GM18858 (cell line): ENCODE results near the gene SCT.
"Not testable (repeated sequence)": the region's sequence is repeated elsewhere in the genome, so short reads cannot be mapped to it uniquely, and the experiment has no call there.

ENCODE experiments used
- ATAC-seq: cut with Tn5 transposase; IDR thresholded peaks from one replicate; pipeline ENCODE4 v1.9.1; 2021; ENCODE audit not compliant: unreplicated experiment

SCT gene

GRCh38 chr11:626475-627307, at the start of gene SCT:
Gene SCT, minus strand, starts transcription at chr11:627181. Its CDS starts 38 bp downstream, at chr11:627143.
- no peak for ATAC-seq

- no peak for ATAC-seq
Observed at GRCh38 chr11:674406-674805, 47.4 kb upstream of the SCT start.

- no peak for ATAC-seq
Observed at GRCh38 chr11:673866-674265, 46.9 kb upstream of the SCT start.

GRCh38 chr11:665704-666281, 38.8 kb upstream of the SCT start:
- ATAC-seq = no peak

- no peak for ATAC-seq
Observed at GRCh38 chr11:665062-665703, 38.2 kb upstream of the SCT start.

- ATAC-seq = no peak
Observed at GRCh38 chr11:662689-663274, 35.8 kb upstream of the SCT start.

GRCh38 chr11:660681-661444, 33.9 kb upstream of the SCT start:
- no peak for ATAC-seq

GRCh38 chr11:660281-660680, 33.3 kb upstream of the SCT start:
- no peak for ATAC-seq

- ATAC-seq = no peak
Observed at GRCh38 chr11:659532-660085, 32.6 kb upstream of the SCT start.

- ATAC-seq = no peak
Observed at GRCh38 chr11:657691-658126, 30.7 kb upstream of the SCT start.

- no peak for ATAC-seq
Observed at GRCh38 chr11:656866-657265, 29.9 kb upstream of the SCT start.

GRCh38 chr11:656426-656825, 29.4 kb upstream of the SCT start:
- no peak for ATAC-seq

- no peak for ATAC-seq
Observed at GRCh38 chr11:655036-655726, 28.2 kb upstream of the SCT start.

GRCh38 chr11:654444-654843, 27.5 kb upstream of the SCT start:
- not testable (repeated sequence) for ATAC-seq

- ATAC-seq = no peak
Observed at GRCh38 chr11:653837-654236, 26.9 kb upstream of the SCT start.

- ATAC-seq = not testable (repeated sequence)
Observed at GRCh38 chr11:653136-653535, 26.2 kb upstream of the SCT start.

- ATAC-seq = no peak
Observed at GRCh38 chr11:650482-650881, 23.5 kb upstream of the SCT start.

- not testable (repeated sequence) for ATAC-seq
Observed at GRCh38 chr11:647672-648158, 20.7 kb upstream of the SCT start.

- no peak for ATAC-seq
Observed at GRCh38 chr11:646214-646613, 19.2 kb upstream of the SCT start.

- ATAC-seq = no peak
Observed at GRCh38 chr11:645536-645935, 18.6 kb upstream of the SCT start.
